ENCODE results near the gene PROK2. TPM values are rescaled to one million over a fixed set of nuclear protein-coding genes. Genes with fewer than 3 reads are reported as not detected.

PROK2 gene
- total and polyA plus RNA-seq, 2 donors (not counting 1 experiment from before 2014, with no cell fraction given): 0.06 TPM; not detected in 1

DNA sequence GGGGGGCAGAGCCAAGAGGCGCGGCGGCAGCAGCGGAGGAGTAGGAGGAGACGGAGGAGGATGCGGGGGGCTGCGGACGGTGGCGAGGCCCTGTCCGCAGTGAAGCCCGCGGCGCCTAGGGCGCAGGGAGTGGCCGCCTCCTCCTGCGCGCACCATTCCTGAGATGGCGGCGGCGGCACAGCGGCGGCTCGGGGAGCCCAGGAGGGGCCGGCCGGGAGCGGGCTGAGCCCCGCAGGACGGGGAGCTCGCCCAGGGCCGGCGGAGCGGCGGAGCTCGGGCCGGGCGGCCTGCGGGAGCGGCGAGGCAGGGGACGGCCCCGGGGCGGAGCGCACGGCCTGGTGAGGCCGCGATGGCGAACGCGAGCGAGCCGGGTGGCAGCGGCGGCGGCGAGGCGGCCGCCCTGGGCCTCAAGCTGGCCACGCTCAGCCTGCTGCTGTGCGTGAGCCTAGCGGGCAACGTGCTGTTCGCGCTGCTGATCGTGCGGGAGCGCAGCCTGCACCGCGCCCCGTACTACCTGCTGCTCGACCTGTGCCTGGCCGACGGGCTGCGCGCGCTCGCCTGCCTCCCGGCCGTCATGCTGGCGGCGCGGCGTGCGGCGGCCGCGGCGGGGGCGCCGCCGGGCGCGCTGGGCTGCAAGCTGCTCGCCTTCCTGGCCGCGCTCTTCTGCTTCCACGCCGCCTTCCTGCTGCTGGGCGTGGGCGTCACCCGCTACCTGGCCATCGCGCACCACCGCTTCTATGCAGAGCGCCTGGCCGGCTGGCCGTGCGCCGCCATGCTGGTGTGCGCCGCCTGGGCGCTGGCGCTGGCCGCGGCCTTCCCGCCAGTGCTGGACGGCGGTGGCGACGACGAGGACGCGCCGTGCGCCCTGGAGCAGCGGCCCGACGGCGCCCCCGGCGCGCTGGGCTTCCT is 31.0 kb downstream of the PROK2 start, which contains the start of gene GPR27:
GPR27 (plus strand) TSS at position 155 of the 909 bp plus-strand sequence; CDS start at position 350, 195 bp downstream.
- peaks cover 7% of the 10 kb centered on the region for H3K4me1 Mint-ChIP-seq
- no peak within 1 kb of the TSS for H3K27ac Mint-ChIP-seq
- H3K4me1 ChIP-seq (ENCODE audit: control insufficient read depth in 2 of 2, insufficient read depth in 2 of 2, low read length in 2 of 2): peaks cover 0 to 13% of the 10 kb centered on the region in 2 donors
- WGBS (ENCODE audit: insufficient coverage): 2% methylated on average over 131 of the region's 131 CpGs
- no peaks in the 10 kb centered on the region for H3K36me3 ChIP-seq (replicated peaks in 1 of 2; ENCODE audit: control extremely low read depth in 1 of 2, control insufficient read depth in 1 of 2, extremely low read depth in 1 of 2, insufficient read depth in 2 of 2, low read length in 1 of 2)
- H3K79me2 ChIP-seq (ENCODE audit: control insufficient read depth, insufficient read depth, low read length): no peaks in the 10 kb centered on the region
- DNase-seq (peak; percentile 40), ATAC-seq (ENCODE audit: low read depth) (no peak)
- peak within 1 kb of the TSS in 4 of 5 experiments; percentile 9 to 65 (median 22) for H3K4me3 ChIP-seq (ENCODE audit: control extremely low read depth in 1 of 5, extremely low read depth in 1 of 5, insufficient read depth in 1 of 5, low read depth in 2 of 5, low read length in 4 of 5)
- no peaks in the 10 kb centered on the region for H3K9me3 Mint-ChIP-seq (ENCODE audit: insufficient read depth)
- peak within 1 kb of the TSS; percentile 66 for H3K4me2 ChIP-seq (replicated peaks; ENCODE audit: low read depth, low read length, poor library complexity, severe bottlenecking)
- no peaks in the 10 kb centered on the region for H4K20me1 ChIP-seq (ENCODE audit: control insufficient read depth, insufficient read depth, low read length, poor library complexity, severe bottlenecking)
- H3K27me3 ChIP-seq (replicated peaks in 1 of 4; ENCODE audit: control extremely low read depth in 1 of 4, control insufficient read depth in 3 of 4, insufficient read depth in 4 of 4, low read length in 3 of 4): peaks cover 0 to 38% (median 28%) of the 10 kb centered on the region in 4 experiments
- no peak within 1 kb of the TSS for H3K27ac ChIP-seq (ENCODE audit: low read length in 2 of 2)
- no peak for TF ChIP-seq EZH2 (IDR thresholded peaks at IDR 0.05; ENCODE audit: borderline replicate concordance, insufficient read depth, low read depth, low read length, poor library complexity, severe bottlenecking)
- TF ChIP-seq, protein P1, sequence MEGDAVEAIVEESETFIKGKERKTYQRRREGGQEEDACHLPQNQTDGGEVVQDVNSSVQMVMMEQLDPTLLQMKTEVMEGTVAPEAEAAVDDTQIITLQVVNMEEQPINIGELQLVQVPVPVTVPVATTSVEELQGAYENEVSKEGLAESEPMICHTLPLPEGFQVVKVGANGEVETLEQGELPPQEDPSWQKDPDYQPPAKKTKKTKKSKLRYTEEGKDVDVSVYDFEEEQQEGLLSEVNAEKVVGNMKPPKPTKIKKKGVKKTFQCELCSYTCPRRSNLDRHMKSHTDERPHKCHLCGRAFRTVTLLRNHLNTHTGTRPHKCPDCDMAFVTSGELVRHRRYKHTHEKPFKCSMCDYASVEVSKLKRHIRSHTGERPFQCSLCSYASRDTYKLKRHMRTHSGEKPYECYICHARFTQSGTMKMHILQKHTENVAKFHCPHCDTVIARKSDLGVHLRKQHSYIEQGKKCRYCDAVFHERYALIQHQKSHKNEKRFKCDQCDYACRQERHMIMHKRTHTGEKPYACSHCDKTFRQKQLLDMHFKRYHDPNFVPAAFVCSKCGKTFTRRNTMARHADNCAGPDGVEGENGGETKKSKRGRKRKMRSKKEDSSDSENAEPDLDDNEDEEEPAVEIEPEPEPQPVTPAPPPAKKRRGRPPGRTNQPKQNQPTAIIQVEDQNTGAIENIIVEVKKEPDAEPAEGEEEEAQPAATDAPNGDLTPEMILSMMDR (IDR thresholded peaks at IDR 0.05): no peak
- H3K9me3 ChIP-seq (ENCODE audit: control extremely low read depth in 1 of 3, control insufficient read depth in 2 of 3, insufficient read depth in 1 of 3, low read length in 2 of 3): no peaks in the 10 kb centered on the region
- H3K4me3 Mint-ChIP-seq: peak within 1 kb of the TSS; percentile 70
- peaks cover 56% of the 10 kb centered on the region for H3K27me3 Mint-ChIP-seq
- intact Hi-C loops (cut with micrococcal nuclease): no loop called here
- no peak within 1 kb of the TSS for H2AFZ ChIP-seq (ENCODE audit: insufficient read depth, low read depth, low read length, poor library complexity, severe bottlenecking)
- H3K9ac ChIP-seq (ENCODE audit: low read length): no peak within 1 kb of the TSS
- ChIA-PET CTCF (interaction anchor here (0.5 kb wide), 1 partner anchor 1070 kb away, joined by 6 read pairs; no protein-coding TSS in a partner anchor), POLR2A (no interaction called here)

Measured in B cell (primary cell).